Measurements from ENCODE around the gene MRPL2.

- no peak for TF ChIP-seq CTCF (IDR thresholded peaks at IDR 0.05)
- no peak for TF ChIP-seq POLR2A (IDR thresholded peaks at IDR 0.05)
Observed at GRCh38 chr6:43037706-43038105, 21.5 kb downstream of the MRPL2 start.

All from uterus (tissue), 2 donors.